C4-2B (cell line): ENCODE results near the gene EDN3.

ENCODE experiments used
- H3K27ac ChIP-seq: fragments of 450-650 bp; 2 replicates; pipeline ENCODE4 v1.5.1; 2017
- CTCF ChIP-seq: fragments of 450-650 bp; conservative IDR thresholded peaks from 2 replicates; pipeline ENCODE4 v1.5.1; 2017; ENCODE audit warnings: mild to moderate bottlenecking
- ZFX ChIP-seq: fragments of 450-650 bp; IDR thresholded peaks from 2 replicates; pipeline ENCODE4 v1.6.1; 2017

The EDN3 gene

GRCh38 chr20:59268870-59269269 lies 31.5 kb upstream of the EDN3 start:
- no peak for TF ChIP-seq CTCF
- TF ChIP-seq ZFX = no peak
- H3K27ac ChIP-seq = no peak overlapping the region

GRCh38 chr20:59269411-59270025 lies 30.9 kb upstream of the EDN3 start:
- no peak overlapping the region for H3K27ac ChIP-seq

GRCh38 chr20:59270380-59270779 lies 30.0 kb upstream of the EDN3 start:
- TF ChIP-seq CTCF (no peak), ZFX (no peak)

More at GRCh38 chr20:59269411-59270025, 30.9 kb upstream of the EDN3 start:
- no peak for TF ChIP-seq ZFX
- TF ChIP-seq CTCF = no peak

GRCh38 chr20:59273739-59274357 lies 26.6 kb upstream of the EDN3 start:
- no peak overlapping the region for H3K27ac ChIP-seq
- TF ChIP-seq CTCF = no peak
- no peak for TF ChIP-seq ZFX

More at GRCh38 chr20:59270380-59270779, 30.0 kb upstream of the EDN3 start:
- H3K27ac ChIP-seq = no peak overlapping the region

GRCh38 chr20:59276938-59277337 lies 23.5 kb upstream of the EDN3 start:
- TF ChIP-seq ZFX (no peak), CTCF (no peak)
- H3K27ac ChIP-seq = no peak overlapping the region

GRCh38 chr20:59284470-59284869 lies 15.9 kb upstream of the EDN3 start:
- no peak overlapping the region for H3K27ac ChIP-seq
- TF ChIP-seq CTCF (no peak), ZFX (no peak)

GRCh38 chr20:59289994-59290393 lies 10.4 kb upstream of the EDN3 start:
- H3K27ac ChIP-seq = no peak overlapping the region
- no peak for TF ChIP-seq CTCF
- TF ChIP-seq ZFX = no peak
